Adrenal gland (tissue), 12 donors: ENCODE results near the gene TEDC1. TPM values are rescaled to one million over a fixed set of nuclear protein-coding genes. Genes with fewer than 3 reads are reported as not detected.
A peak's percentile ranks its signal among the peaks of the same experiment; 100 is the strongest.

Source experiments
- DNase-seq, 7 donors: peaks; one replicate each; pipeline ENCODE4 v3.0.0-alpha.2; 2019 to 2020
- H3K27ac ChIP-seq, 5 donors: fragments of 200-600 bp; sonication (generic) in 4 of 5; 1 replicate in 3 of 5; 2 replicates in 2 of 5; pipeline versions ENCODE4 v1.5.1 to v1.8.0; 2016 to 2020; ENCODE audit warnings: mild to moderate bottlenecking in 1 of 5
- H3K27me3 ChIP-seq: fragments of 200-600 bp; 2 replicates; pipeline ENCODE4 v1.8.0; 2021
- H3K36me3 ChIP-seq, 2 donors: fragments of 200-600 bp; replicated peaks in 1 of 2; 1 replicate in 1 of 2; 2 replicates in 1 of 2; pipeline versions ENCODE4 v1.5.1 to v1.8.0; 2018 to 2022
- H3K4me1 ChIP-seq, 2 donors: fragments of 200-600 bp; replicated peaks in 1 of 2; 1 replicate in 1 of 2; 2 replicates in 1 of 2; pipeline versions ENCODE4 v1.5.1 to v1.8.0; 2018 to 2021
- H3K4me3 ChIP-seq, 4 donors: fragments of 200-600 bp; sonication (generic) in 3 of 4; one replicate each; pipeline ENCODE4 v1.5.1; 2016 to 2018
- H3K9me3 ChIP-seq, 3 donors: fragments of 200-600 bp; sonication (generic) in 1 of 3; replicated peaks in 1 of 3; 1 replicate in 2 of 3; 2 replicates in 1 of 3; pipeline versions ENCODE4 v1.5.1 to v1.8.0; 2016 to 2021
- POLR2A ChIP-seq, 2 donors: fragments of 450-650 bp; IDR thresholded peaks; one replicate each; pipeline ENCODE4 v1.6.1; 2017; ENCODE audit warnings: antibody characterized with exemption in 2 of 2, mild to moderate bottlenecking in 2 of 2, moderate library complexity in 1 of 2
- WGBS, 4 donors: extraction: QIAGEN DNeasy Blood & Tissue Kit in 2 of 4; methylation state at CpG; one replicate each; pipeline versions ENCODE4 v1.1.5 to v1.1.7; 2013 to 2017; 5-methylcytosine and 5-hydroxymethylcytosine counted together
- intact Hi-C, 2 donors: fragments of 100-400 bp; cut with DNase I; formaldehyde crosslinking; loops; one replicate each; pipeline versions ENCODE4 v1.14.1 to v1.15.0; 2022 to 2023
- polyA plus RNA-seq, 3 donors: library from polyadenylated mRNA; stranded (reverse); fragments of 200-250 nt in 2 of 3; fragments of 350-450 nt in 1 of 3; fragmentation: Illumina TruSeq in 1 of 3; extraction: RNeasy Lipid Tissue Mini Kit (QIAGEN cat#74804) in 1 of 3; gene quantifications; one replicate each; pipeline ENCODE4 v1.2.3, GENCODE V29; 2013 to 2014
- total RNA-seq, 9 donors: library from RNA; depleted of rRNA in 4 of 9; stranded (reverse); fragments of >200 nt in 4 of 9; fragments of 120-200 nt in 1 of 9; fragmentation: NEBNext Ultra II Directional in 1 of 9; extraction: Animal tissue kit (Norgen Biotek cat#: 25700) in 1 of 9; gene quantifications; one replicate each; pipeline versions ENCODE4 v1.1.0 to v1.2.4, GENCODE V29; 2013 to 2023
- TF ChIP-seq, protein P1 (sequence below), 6 experiments: fragments of 450-650 bp in 4 of 6; fragments of 200-600 bp in 2 of 6; sonication (generic) in 1 of 6; IDR thresholded peaks; 1 replicate in 5 of 6; 2 replicates in 1 of 6; pipeline versions ENCODE4 v1.5.1 to v1.8.0; 2016 to 2021; ENCODE audit warnings: antibody characterized with exemption in 6 of 6, mild to moderate bottlenecking in 2 of 6, moderate library complexity in 1 of 6
- donor health status: healthy with polysubstance abuse.
- donor health status: Bipolar disorder and iron deficiency.
- donor health status: DM: yes; HTN: yes; CAD: no.
- donor health status: DM: no; HTN: no; CAD: no.
- donor health status: DM: no; HTN: no; CAD: no.
- donor health status: DM: yes; HTN: yes; CAD: no.

TEDC1 gene
- total and polyA plus RNA-seq, 12 donors: 0.24 to 19.1 (median 3.4) TPM

DNA sequence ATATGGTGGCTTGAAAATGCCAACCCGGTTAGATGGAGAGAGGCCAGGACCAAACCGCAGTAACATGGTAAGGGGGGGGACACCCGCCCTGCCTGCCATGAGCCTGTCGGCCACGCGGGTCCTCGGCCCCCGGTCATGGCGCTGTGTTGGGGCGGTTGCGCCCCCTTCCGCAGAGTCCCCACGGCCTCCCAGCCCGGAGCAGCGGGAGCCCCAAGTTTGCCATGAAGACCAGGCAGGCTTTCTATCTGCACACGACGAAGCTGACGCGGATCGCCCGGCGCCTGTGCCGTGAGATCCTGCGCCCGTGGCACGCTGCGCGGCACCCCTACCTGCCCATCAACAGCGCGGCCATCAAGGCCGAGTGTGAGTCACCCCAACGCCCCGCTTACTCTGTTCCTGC lies 26.5 kb upstream of the TEDC1 start:
- TF ChIP-seq, protein P1, sequence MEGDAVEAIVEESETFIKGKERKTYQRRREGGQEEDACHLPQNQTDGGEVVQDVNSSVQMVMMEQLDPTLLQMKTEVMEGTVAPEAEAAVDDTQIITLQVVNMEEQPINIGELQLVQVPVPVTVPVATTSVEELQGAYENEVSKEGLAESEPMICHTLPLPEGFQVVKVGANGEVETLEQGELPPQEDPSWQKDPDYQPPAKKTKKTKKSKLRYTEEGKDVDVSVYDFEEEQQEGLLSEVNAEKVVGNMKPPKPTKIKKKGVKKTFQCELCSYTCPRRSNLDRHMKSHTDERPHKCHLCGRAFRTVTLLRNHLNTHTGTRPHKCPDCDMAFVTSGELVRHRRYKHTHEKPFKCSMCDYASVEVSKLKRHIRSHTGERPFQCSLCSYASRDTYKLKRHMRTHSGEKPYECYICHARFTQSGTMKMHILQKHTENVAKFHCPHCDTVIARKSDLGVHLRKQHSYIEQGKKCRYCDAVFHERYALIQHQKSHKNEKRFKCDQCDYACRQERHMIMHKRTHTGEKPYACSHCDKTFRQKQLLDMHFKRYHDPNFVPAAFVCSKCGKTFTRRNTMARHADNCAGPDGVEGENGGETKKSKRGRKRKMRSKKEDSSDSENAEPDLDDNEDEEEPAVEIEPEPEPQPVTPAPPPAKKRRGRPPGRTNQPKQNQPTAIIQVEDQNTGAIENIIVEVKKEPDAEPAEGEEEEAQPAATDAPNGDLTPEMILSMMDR (IDR thresholded peaks at IDR 0.05): no peak
- no peak for TF ChIP-seq POLR2A (IDR thresholded peaks at IDR 0.05)
- Histone ChIP-seq H3K27me3 (no peaks in the 10 kb centered on the region), H3K4me3 (no peak overlapping the region), H3K36me3 (peaks cover 0 to 62% of the 10 kb centered on the region in 2 donors), H3K9me3 (no peaks in the 10 kb centered on the region), H3K27ac (no peak overlapping the region), H3K4me1 (peaks cover 0 to 8% of the 10 kb centered on the region in 2 donors)
- no peak for DNase-seq
- intact Hi-C loops: no loop called here
- 83 to 87% (median 85%) methylated on average over 7 to 33 of the region's 33 CpGs for WGBS, 4 donors

DNA sequence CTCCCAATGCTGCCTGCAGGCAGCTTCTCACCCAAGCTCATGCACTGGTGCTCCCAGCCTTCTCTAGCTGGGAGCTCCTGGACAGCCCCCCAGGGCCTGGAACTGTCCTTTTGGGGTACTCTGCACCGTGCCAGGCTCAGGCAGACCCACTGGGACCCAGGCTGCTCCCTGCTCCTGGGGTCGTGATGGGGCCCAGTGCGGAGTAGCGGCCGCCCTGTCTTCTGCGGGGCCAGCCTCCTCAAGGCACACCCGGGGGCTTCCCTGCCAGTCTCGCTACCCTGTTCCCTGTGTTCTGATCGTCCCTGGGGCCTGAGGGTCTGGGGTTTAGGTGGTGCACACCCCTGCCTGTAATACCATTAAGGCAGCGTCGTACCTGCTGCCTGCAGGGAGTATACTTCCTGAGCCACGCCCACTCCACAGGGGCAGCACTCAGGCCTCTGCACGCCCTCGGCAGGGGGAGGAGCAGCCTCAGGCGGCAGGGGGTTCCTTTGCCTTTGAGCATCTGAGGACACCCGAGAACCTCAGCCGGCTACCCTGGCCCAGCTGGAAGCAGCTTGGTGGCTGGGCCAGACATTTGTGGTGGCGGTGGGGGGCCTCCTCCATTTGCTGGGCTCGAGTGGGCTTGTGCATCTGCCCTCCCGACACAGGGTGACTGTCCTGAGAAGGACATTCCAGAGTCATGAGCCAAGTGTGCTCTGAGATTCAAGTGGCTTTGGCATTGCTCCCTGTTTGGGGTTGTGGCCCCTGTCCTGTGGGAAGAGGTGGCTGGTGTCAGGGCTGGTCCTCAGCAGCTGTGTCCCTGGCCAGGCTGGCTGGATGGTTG lies 25.6 kb upstream of the TEDC1 start:
- TF ChIP-seq, protein P1 (IDR thresholded peaks at IDR 0.05): no peak
- TF ChIP-seq POLR2A (IDR thresholded peaks at IDR 0.05): no peak
- Histone ChIP-seq H3K36me3 (peaks cover 0 to 61% of the 10 kb centered on the region in 2 donors), H3K9me3 (no peaks in the 10 kb centered on the region), H3K4me3 (no peak overlapping the region), H3K27ac (no peak overlapping the region), H3K4me1 (peaks cover 0 to 8% of the 10 kb centered on the region in 2 donors), H3K27me3 (no peaks in the 10 kb centered on the region)
- intact Hi-C loops: no loop called here
- 53 to 86% (median 83%) methylated on average over 6 to 20 of the region's 20 CpGs for WGBS, 4 donors
- no peak for DNase-seq

DNA sequence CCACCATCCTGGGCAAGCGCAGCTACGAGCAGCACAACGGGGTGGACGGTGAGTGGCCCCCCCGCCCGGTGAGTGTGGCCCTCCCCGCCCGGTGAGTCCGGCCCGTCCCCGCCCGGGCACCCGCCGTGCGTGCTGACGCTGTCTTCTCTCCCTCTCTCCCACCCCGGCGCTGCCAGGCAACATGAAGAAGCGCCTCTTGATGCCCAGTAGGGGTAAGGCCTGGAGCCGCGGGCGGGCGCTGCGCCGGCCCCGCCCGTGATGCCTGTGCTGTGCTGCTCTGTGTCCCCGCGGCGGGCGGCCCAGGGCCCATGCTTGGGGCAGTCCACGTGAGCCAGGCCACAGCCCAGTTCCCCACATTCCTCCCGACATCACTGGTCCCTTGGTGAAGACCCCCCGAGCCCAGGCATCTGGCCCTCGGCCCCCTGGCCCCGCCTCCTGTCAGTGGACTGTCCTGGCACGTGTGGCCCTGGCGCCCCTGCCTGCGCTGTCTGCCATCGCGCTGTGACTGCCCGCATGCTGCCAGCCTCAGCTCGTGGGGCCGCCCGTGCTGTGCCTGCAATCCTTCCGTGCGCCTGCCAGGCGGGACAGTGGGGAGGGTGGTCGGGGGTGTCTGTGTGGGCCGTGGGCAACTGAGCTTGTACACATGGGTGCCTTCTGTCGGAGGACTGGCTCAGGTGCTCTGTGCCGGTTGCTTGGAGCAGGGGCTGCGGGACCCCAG lies 24.4 kb upstream of the TEDC1 start:
- H3K4me1 ChIP-seq: peaks cover 0 to 15% of the 10 kb centered on the region in 2 donors
- intact Hi-C loops: no loop called here
- no peak overlapping the region for H3K27ac ChIP-seq
- H3K9me3 ChIP-seq: no peaks in the 10 kb centered on the region
- H3K4me3 ChIP-seq: no peak overlapping the region
- 83 to 94% (median 89%) methylated on average over 5 to 53 of the region's 53 CpGs for WGBS, 4 donors
- no peak for TF ChIP-seq POLR2A (IDR thresholded peaks at IDR 0.05)
- TF ChIP-seq, protein P1 (IDR thresholded peaks at IDR 0.05): no peak
- H3K36me3 ChIP-seq: peaks cover 0 to 52% of the 10 kb centered on the region in 2 donors
- no peaks in the 10 kb centered on the region for H3K27me3 ChIP-seq
- DNase-seq: no peak

DNA sequence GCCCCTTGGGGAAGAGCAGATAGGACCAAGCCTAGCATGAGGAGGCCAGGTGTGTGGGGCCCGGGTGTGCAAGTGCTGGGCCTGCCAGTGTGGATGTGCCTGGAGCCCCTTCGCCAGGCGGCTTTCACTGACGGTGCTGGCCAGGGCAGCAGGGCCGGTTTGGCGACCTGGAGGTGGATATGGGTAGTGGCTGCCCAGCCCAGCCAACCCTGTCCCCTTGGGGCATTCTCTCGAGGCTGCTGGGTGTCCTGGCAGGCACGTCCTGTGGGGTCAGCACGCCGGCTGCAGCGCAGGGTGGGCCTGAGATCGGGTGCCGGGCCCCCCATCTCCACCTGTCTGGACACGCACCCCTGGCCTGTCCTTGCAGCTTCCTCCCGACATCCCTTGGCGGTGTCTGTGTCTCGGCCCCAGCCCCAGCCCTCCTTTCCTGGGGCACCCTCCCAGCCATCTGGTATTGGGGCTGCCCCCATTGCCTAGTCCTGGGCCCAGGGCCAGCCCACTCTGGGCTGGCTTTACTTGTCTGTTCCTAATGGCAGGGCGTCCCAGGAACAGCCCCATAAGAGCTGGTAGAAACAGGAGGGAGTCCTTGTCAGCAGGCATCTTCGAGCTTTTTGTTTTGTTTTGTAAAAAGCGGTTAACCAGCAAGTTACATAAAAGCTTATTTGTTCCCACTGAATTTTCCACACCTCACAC lies 23.7 kb upstream of the TEDC1 start:
- Histone ChIP-seq H3K27ac (peak overlapping the region in 1 of 5 donors; percentile 49), H3K36me3 (peaks cover 0 to 47% of the 10 kb centered on the region in 2 donors), H3K4me1 (peaks cover 0 to 22% of the 10 kb centered on the region in 2 donors), H3K27me3 (no peaks in the 10 kb centered on the region), H3K4me3 (no peak overlapping the region), H3K9me3 (no peaks in the 10 kb centered on the region)
- 88 to 94% (median 91%) methylated on average over 11 to 20 of the region's 20 CpGs for WGBS, 4 donors
- TF ChIP-seq, protein P1 (IDR thresholded peaks at IDR 0.05): no peak
- no peak for TF ChIP-seq POLR2A (IDR thresholded peaks at IDR 0.05)
- DNase-seq: no peak
- intact Hi-C loops: no loop called here
